Duodenal mucosa (tissue), 2 donors: Measurements from ENCODE around the gene OCRL.

Experiments used
- H3K27ac ChIP-seq: one replicate; pipeline ENCODE4 v1.7.0; 2013; ENCODE audit warnings: low read depth, low read length
- H3K27me3 ChIP-seq, 2 donors: one replicate each; pipeline ENCODE4 v1.7.0; 2013; ENCODE audit warnings: low read length in 2 of 2, control low read depth in 1 of 2; ENCODE audit not compliant: insufficient read depth in 2 of 2, control insufficient read depth in 1 of 2
- H3K36me3 ChIP-seq, 2 donors: one replicate each; pipeline ENCODE4 v1.7.0; 2013; ENCODE audit warnings: low read length in 2 of 2, control low read depth in 1 of 2; ENCODE audit not compliant: insufficient read depth in 2 of 2, control insufficient read depth in 1 of 2
- H3K4me1 ChIP-seq, 2 donors: one replicate each; pipeline ENCODE4 v1.7.0; 2013; ENCODE audit warnings: low read length in 2 of 2, control low read depth in 1 of 2; ENCODE audit not compliant: insufficient read depth in 2 of 2, control insufficient read depth in 1 of 2
- H3K4me3 ChIP-seq, 2 donors: one replicate each; pipeline ENCODE4 v1.7.0; 2013; ENCODE audit warnings: low read length in 2 of 2, low read depth in 1 of 2
- H3K9ac ChIP-seq, 2 donors: one replicate each; pipeline ENCODE4 v1.7.0; 2013; ENCODE audit warnings: low read length in 2 of 2, low read depth in 1 of 2
- H3K9me3 ChIP-seq, 2 donors: one replicate each; pipeline ENCODE4 v1.7.0; 2013; ENCODE audit warnings: low read length in 2 of 2, control low read depth in 1 of 2; ENCODE audit not compliant: control insufficient read depth in 1 of 2

The OCRL gene

DNA sequence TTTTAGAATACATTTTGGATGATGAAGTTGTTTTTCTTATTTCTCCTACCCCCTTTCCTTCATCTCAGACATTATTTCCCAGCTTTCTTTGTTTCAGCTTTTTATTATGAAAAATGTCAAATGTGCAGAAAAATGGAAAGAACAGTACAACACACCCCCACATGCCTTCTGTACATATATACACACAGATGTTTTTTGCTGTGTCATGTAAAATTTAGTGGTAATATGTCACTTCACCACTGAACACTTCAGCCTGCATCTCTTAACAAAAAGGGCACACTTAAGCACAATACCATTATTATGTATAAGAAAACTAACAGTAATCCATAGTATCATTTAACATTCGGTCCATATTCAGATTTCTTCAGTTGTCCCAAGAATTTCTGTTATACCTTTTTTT, 37.8 kb downstream of the OCRL start:
- peaks cover 8 to 31% of the 10 kb centered on the region in 2 donors for H3K36me3 ChIP-seq
- no peaks in the 10 kb centered on the region for H3K9me3 ChIP-seq
- no peak overlapping the region for H3K27ac ChIP-seq
- no peaks in the 10 kb centered on the region for H3K27me3 ChIP-seq
- H3K4me3 ChIP-seq, result no peak overlapping the region
- H3K9ac ChIP-seq, result no peak overlapping the region
- no peaks in the 10 kb centered on the region for H3K4me1 ChIP-seq

DNA sequence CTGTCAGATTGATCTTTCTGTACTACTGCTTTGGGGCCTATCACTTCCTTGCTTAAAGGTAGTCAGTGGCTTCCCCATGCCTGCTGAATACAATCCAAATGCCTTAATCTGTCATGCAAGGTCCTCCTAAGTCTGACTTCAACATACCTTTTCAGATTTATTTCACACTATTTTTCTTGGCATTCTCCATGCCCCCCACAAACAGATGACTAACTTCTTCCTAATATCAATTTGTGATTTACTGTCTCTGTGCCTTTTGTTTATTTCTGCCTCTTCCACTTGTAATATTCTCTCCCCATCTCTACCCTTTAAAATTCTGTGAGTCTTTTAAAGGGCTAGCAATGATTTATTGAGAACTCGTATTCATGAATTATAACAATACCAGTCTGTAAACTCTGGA, 41.8 kb downstream of the OCRL start:
- Histone ChIP-seq H3K9ac (no peak overlapping the region), H3K9me3 (no peaks in the 10 kb centered on the region), H3K4me3 (no peak overlapping the region), H3K36me3 (peaks cover 4 to 14% of the 10 kb centered on the region in 2 donors), H3K4me1 (no peaks in the 10 kb centered on the region), H3K27ac (no peak overlapping the region), H3K27me3 (no peaks in the 10 kb centered on the region)

DNA sequence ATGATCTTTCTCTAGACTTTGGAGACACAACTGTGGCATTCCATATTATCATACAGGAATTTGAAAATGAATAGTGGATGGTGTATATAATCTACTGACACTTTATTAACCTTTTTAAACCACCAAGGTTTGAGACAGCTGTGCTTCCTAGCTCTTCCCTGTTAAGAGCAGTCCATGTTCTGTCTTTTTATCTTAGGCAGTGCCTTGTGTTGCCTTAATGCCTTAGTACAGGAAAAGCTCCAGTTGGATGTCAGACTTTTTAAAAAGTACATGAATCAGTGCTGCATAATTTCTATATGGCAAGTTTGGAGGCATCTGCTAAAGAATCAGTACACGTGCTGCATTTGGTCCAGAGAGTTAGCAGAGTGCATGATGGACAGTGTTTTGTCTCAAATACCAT, 45.1 kb downstream of the OCRL start:
- Histone ChIP-seq H3K27ac (no peak overlapping the region), H3K4me3 (no peak overlapping the region), H3K9ac (no peak overlapping the region), H3K27me3 (no peaks in the 10 kb centered on the region), H3K36me3 (peaks cover 22 to 42% of the 10 kb centered on the region in 2 donors), H3K4me1 (no peaks in the 10 kb centered on the region), H3K9me3 (no peaks in the 10 kb centered on the region)

DNA sequence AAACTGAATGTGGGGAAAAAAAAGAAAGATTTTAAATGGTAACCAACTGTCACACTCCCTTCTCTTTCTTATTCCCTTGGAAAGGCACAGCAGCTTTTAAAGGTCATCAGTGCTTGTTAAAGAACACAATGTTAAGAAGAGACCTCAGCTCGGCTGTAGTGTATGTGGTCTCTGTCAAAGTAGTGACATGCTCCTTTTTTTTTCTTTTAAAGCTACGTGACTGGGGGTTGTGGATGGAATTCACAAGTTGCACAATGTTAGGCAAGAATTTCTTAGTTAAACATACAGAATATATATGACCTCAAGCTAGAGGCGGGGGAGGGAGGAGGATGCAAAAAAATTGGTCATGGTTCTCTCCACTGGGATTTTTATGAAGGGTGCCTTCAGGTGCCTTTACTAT, 45.6 kb downstream of the OCRL start:
- H3K4me1 ChIP-seq, result no peaks in the 10 kb centered on the region
- peaks cover 22 to 42% of the 10 kb centered on the region in 2 donors for H3K36me3 ChIP-seq
- no peaks in the 10 kb centered on the region for H3K9me3 ChIP-seq
- H3K27ac ChIP-seq, result no peak overlapping the region
- no peaks in the 10 kb centered on the region for H3K27me3 ChIP-seq
- no peak overlapping the region for H3K4me3 ChIP-seq
- H3K9ac ChIP-seq, result no peak overlapping the region

DNA sequence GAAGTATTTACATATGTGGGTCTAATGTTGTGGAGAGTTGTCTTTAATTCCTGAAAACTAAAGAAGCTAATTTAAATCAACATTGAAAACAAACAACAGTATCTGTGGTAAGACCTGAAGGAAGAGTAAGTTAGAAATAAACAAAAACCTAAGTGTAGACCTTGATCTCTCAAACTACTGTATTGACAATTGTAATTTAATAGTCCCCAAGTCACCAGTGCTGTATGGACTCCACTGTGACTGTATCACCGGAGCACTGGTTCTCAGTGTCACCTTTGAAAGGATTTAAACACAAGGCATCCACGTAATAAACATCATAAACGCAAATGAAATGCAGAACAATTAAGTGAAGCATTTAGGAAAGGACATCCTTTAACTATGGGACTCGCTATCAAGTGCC, 46.4 kb downstream of the OCRL start:
- peaks cover 22 to 43% of the 10 kb centered on the region in 2 donors for H3K36me3 ChIP-seq
- no peak overlapping the region for H3K27ac ChIP-seq
- no peaks in the 10 kb centered on the region for H3K9me3 ChIP-seq
- no peak overlapping the region for H3K9ac ChIP-seq
- H3K4me1 ChIP-seq, result no peaks in the 10 kb centered on the region
- no peaks in the 10 kb centered on the region for H3K27me3 ChIP-seq
- H3K4me3 ChIP-seq, result no peak overlapping the region

DNA sequence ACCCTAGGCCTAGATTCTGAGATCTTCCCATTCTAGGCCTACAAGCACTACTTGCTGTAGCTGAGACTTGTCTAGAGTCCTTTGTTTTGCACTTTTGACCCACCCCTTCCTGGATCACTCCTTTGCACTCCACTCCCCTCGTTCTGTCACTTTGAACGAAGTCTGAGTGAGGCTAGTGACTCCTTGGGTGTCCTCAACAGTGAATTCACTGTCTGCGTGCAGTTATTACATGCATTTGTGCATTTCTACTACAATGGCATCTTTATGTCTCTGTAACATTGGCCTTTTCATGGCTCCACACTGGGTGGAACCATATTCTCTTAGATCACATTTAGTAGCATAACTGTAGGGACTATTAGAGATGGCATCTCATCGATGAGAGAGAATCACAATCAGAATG, 50.5 kb downstream of the OCRL start:
- Histone ChIP-seq H3K9ac (no peak overlapping the region), H3K27ac (no peak overlapping the region), H3K4me1 (no peaks in the 10 kb centered on the region), H3K9me3 (no peaks in the 10 kb centered on the region), H3K27me3 (no peaks in the 10 kb centered on the region), H3K4me3 (no peak overlapping the region), H3K36me3 (peaks cover 19 to 49% of the 10 kb centered on the region in 2 donors)

DNA sequence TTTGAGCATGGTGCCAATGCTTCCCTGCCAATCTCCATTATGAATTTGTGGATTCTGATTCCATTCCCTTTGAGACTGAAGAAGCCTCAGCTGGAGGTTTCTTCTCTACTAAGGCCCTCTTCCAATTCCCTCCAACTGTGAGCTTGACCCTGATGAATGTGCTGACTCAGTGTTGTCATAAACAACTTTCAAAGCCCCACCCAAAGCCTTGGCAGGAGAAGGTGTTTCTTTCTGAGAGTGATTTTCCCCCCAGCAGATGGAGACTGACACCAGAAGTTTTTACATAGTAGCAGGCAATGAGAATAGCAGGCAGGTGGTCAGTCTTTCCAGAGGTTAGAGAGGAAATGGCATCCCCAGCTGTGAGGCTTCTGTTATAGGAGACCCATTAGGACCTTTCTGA, 53.1 kb downstream of the OCRL start:
- H3K36me3 ChIP-seq, result peaks cover 13 to 36% of the 10 kb centered on the region in 2 donors
- no peak overlapping the region for H3K4me3 ChIP-seq
- no peaks in the 10 kb centered on the region for H3K27me3 ChIP-seq
- H3K9me3 ChIP-seq, result no peaks in the 10 kb centered on the region
- H3K4me1 ChIP-seq, result no peaks in the 10 kb centered on the region
- no peak overlapping the region for H3K27ac ChIP-seq
- no peak overlapping the region for H3K9ac ChIP-seq

DNA sequence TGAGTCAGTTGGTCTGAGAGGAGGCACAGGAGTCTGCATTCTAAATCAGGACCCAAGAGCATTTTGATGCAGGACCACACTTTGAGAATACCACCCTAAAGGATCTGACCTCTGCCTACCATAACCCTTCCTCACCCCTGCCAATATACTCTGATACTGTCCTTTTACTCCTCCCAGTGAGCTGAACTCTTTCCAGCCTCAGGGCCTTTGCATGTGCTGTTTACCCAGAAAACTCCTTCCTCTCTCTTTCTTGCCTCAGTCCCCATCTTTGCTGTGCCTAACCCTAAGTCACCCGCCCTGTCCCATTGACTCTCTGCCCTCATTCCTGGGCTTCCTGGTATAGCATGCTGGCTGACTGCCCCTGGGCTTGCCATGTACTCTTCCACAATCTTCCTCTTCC, 54.7 kb downstream of the OCRL start:
- H3K4me3 ChIP-seq, result no peak overlapping the region
- H3K36me3 ChIP-seq, result peaks cover 4 to 20% of the 10 kb centered on the region in 2 donors
- H3K9ac ChIP-seq, result no peak overlapping the region
- no peak overlapping the region for H3K27ac ChIP-seq
- H3K27me3 ChIP-seq, result no peaks in the 10 kb centered on the region
- H3K4me1 ChIP-seq, result no peaks in the 10 kb centered on the region
- H3K9me3 ChIP-seq, result no peaks in the 10 kb centered on the region

DNA sequence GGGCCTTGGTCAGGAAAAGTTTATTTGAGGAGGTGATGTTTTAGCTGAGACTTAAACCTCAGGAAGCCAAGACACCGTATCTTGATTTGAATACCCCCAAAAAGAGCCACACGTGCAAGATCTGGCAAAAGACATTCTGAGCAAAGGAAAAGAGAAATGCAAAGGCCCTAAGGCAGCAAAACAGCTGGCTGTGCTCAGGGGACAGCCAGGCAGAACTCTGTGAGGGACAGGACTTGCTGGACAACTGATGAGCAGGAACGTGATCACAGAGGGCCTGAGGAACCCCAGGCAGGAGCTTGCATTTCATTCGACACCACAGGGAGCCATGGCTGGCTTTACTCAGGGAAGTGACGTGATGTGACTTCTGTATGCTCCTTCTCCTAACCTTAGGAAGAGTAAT, 56.0 kb downstream of the OCRL start:
- H3K9me3 ChIP-seq, result no peaks in the 10 kb centered on the region
- no peak overlapping the region for H3K4me3 ChIP-seq
- peaks cover 0 to 17% of the 10 kb centered on the region in 2 donors for H3K36me3 ChIP-seq
- no peaks in the 10 kb centered on the region for H3K4me1 ChIP-seq
- no peak overlapping the region for H3K27ac ChIP-seq
- H3K27me3 ChIP-seq, result no peaks in the 10 kb centered on the region
- H3K9ac ChIP-seq, result no peak overlapping the region

DNA sequence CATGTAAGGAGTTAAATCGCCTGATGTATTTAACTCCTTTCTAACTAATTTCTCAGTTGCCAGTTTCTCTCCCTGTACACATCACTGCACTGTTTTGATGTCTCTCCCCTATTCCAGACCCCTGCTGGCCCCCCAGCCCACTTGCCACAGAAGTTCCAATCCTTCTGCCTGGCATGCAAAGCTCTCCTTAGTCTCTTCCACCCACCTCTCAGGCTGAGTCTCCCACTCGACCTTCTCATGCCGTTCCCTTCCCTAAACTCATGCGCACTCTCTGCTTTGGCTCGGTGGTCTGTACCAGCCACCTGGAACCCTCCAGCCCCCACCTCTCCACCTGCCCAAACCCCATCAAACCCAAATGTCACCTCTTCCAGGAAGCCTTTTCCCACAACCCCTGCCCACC, 57.8 kb downstream of the OCRL start:
- H3K36me3 ChIP-seq, result peaks cover 0 to 10% of the 10 kb centered on the region in 2 donors

DNA sequence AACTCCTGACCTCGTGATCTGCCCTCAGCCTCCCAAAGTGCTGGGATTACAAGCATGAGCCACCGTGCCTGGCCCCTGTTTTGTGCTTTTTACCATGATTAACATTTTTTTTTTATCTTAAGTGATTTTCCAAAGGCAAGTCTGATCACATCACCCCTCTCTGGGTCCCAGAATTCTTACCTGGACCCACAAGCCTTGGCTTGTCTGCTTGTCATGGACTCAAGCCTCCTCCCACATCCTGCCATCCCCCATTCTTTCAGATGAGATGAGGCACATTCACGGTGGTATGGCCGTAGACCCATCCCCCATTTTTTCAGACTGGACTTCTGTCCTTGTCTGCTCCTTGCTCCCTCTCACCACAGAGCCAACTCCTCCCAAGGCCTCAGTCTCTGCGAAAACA, 59.4 kb downstream of the OCRL start:
- Histone ChIP-seq H3K4me3 (no peak overlapping the region), H3K9me3 (no peaks in the 10 kb centered on the region), H3K36me3 (peaks cover 0 to 10% of the 10 kb centered on the region in 2 donors), H3K9ac (no peak overlapping the region), H3K4me1 (peaks cover 4% of the 10 kb centered on the region in 2 donors), H3K27ac (no peak overlapping the region), H3K27me3 (no peaks in the 10 kb centered on the region)

More for the DNA sequence above, 57.8 kb downstream of the OCRL start:
- Histone ChIP-seq H3K9me3 (no peaks in the 10 kb centered on the region), H3K4me1 (no peaks in the 10 kb centered on the region), H3K27me3 (no peaks in the 10 kb centered on the region), H3K4me3 (no peak overlapping the region), H3K9ac (no peak overlapping the region), H3K27ac (no peak overlapping the region)
